Pancreas (tissue), 10 donors: ENCODE data around the gene EI24. TPM values are rescaled to one million over a fixed set of nuclear protein-coding genes. Genes with fewer than 3 reads are reported as not detected.

ENCODE experiments used
- ATAC-seq, 4 donors: fragments of 200-7000 bp; cut with Tn5 transposase; one replicate each; pipeline versions ENCODE4 v1.8.0 to v1.9.1; 2020; ENCODE audit warnings: mild to moderate bottlenecking in 4 of 4, moderate library complexity in 4 of 4
- DNase-seq, 6 donors: peaks; one replicate each; pipeline ENCODE4 v3.0.0-alpha.2; 2020
- FAIRE-seq: peaks from 2 replicates; lab custom pipeline; 2012; peaks lifted over from hg19 to GRCh38; lab: Jason Lieb, UNC
- H3K27ac ChIP-seq, 4 donors: fragments of 200-600 bp; sonication (generic); 1 replicate in 3 of 4; 2 replicates in 1 of 4; pipeline versions ENCODE4 v1.5.0 to v1.8.0; 2020
- H3K27me3 ChIP-seq, 4 donors: fragments of 200-600 bp; one replicate each; pipeline ENCODE4 v1.8.0; 2021
- H3K36me3 ChIP-seq, 3 donors: fragments of 200-600 bp; sonication (generic) in 1 of 3; one replicate each; pipeline versions ENCODE4 v1.5.0 to v1.8.0; 2020 to 2021
- H3K4me1 ChIP-seq, 3 donors: fragments of 200-600 bp; one replicate each; pipeline ENCODE4 v1.8.0; 2021
- H3K4me3 ChIP-seq, 4 donors: fragments of 200-600 bp; sonication (generic) in 2 of 4; one replicate each; pipeline versions ENCODE4 v1.5.0 to v1.8.0; 2020 to 2021
- H3K9me3 ChIP-seq, 4 donors: fragments of 200-600 bp; one replicate each; pipeline ENCODE4 v1.8.0; 2021
- WGBS, 2 donors: extraction: QIAGEN DNeasy Blood & Tissue Kit; methylation state at CpG; one replicate each; pipeline ENCODE4 v1.1.7; 2013; 5-methylcytosine and 5-hydroxymethylcytosine counted together
- intact Hi-C, 3 donors: fragments of 100-400 bp; cut with DNase I; formaldehyde crosslinking; loops; one replicate each; pipeline versions ENCODE4 v1.11.1 to v1.14.2; 2022
- polyA plus RNA-seq, 2 donors: library from polyadenylated mRNA; stranded (reverse); fragments of 200-250 nt; gene quantifications; one replicate each; pipeline ENCODE4 v1.2.3, GENCODE V29; 2013
- total RNA-seq, 6 donors: library from RNA; stranded (reverse); fragmentation: NEBNext Ultra II Directional in 4 of 6; extraction: Animal tissue kit (Norgen Biotek cat#: 25700) in 4 of 6; gene quantifications; one replicate each; pipeline versions ENCODE4 v1.2.1 to v1.2.4, GENCODE V29; 2021 to 2023
- TF ChIP-seq, protein P1 (sequence below), 4 donors: fragments of 200-600 bp; sonication (generic) in 3 of 4; IDR thresholded peaks; one replicate each; pipeline versions ENCODE4 v1.5.0 to v1.8.0; 2021; ENCODE audit warnings: antibody characterized with exemption in 4 of 4
- donor health status: healthy with polysubstance abuse.
- donor health status: DM: no; HTN: no; CAD: no; lungs with moderate emphysema.
- donor health status: DM: no; HTN: no; CAD: no.
- donor health status: control.
- donor health status: control.
- donor health status: Bipolar disorder and iron deficiency.
- donor health status: DM: yes; HTN: yes; CAD: no.
- donor health status: DM: no; HTN: no; CAD: no.
- donor health status: DM: no; HTN: no; CAD: no.
- donor health status: DM: yes; HTN: yes; CAD: no.

The EI24 gene
- total and polyA plus RNA-seq, 8 donors = 24.6 to 65.6 (median 47.9) TPM

DNA sequence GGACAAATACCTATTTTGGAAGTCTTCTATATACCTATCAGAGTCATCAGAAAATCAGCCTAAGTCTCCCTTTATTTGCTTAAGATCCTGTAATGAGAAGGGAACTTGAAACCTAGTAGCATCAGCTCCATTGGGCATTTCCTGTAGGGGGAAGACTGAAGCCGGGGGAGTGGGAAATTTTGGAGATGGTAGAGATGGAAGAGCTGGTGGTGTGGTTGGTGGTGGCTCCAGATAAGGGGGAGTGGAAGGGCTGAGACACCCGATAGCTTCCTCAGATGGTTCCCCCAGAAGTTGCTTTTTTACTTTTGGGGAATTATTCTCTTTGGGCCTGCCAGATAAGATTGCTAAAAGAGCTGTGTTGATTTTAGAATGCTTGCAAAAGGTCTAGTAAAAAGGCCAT lies 16.4 kb upstream of the EI24 start:
- intact Hi-C loops = no loop called here
- no peaks in the 10 kb centered on the region for H3K27me3 ChIP-seq
- H3K9me3 ChIP-seq = peaks cover 0 to 3% (median 0%) of the 10 kb centered on the region in 4 donors
- TF ChIP-seq, protein P1, sequence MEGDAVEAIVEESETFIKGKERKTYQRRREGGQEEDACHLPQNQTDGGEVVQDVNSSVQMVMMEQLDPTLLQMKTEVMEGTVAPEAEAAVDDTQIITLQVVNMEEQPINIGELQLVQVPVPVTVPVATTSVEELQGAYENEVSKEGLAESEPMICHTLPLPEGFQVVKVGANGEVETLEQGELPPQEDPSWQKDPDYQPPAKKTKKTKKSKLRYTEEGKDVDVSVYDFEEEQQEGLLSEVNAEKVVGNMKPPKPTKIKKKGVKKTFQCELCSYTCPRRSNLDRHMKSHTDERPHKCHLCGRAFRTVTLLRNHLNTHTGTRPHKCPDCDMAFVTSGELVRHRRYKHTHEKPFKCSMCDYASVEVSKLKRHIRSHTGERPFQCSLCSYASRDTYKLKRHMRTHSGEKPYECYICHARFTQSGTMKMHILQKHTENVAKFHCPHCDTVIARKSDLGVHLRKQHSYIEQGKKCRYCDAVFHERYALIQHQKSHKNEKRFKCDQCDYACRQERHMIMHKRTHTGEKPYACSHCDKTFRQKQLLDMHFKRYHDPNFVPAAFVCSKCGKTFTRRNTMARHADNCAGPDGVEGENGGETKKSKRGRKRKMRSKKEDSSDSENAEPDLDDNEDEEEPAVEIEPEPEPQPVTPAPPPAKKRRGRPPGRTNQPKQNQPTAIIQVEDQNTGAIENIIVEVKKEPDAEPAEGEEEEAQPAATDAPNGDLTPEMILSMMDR (IDR thresholded peaks at IDR 0.05) = no peak
- no peak for ATAC-seq
- H3K4me3 ChIP-seq = no peak overlapping the region
- no peak overlapping the region for H3K27ac ChIP-seq
- no peaks in the 10 kb centered on the region for H3K4me1 ChIP-seq
- FAIRE-seq = no peak
- no peak for DNase-seq
- H3K36me3 ChIP-seq = no peaks in the 10 kb centered on the region
- 87 to 89% methylated on average over 2 of the region's 2 CpGs for WGBS, 2 donors

DNA sequence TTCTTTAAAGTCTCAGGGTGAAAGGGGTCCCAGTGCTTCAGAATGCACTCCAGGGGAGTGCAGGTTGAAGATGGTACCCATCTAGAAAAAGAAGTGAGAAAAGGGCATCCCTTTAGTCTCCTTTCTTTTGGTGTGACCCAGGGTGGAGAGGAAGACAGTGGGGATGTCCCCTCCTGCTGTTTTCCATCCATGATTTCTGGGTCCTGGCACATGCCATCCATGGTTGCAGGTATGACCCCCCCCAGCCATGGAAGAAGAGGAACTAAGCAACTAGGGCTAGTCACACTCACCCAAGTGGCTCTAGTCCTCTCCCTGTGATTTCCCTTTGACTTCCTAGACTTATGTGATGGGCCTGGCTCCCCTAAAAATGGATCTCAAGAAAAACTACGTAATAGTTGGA lies 15.9 kb upstream of the EI24 start:
- Histone ChIP-seq H3K36me3 (no peaks in the 10 kb centered on the region), H3K4me3 (no peak overlapping the region), H3K27ac (no peak overlapping the region), H3K9me3 (peaks cover 0 to 3% (median 0%) of the 10 kb centered on the region in 4 donors), H3K4me1 (no peaks in the 10 kb centered on the region), H3K27me3 (no peaks in the 10 kb centered on the region)
- ATAC-seq (no peak), DNase-seq (no peak), FAIRE-seq (no peak)
- intact Hi-C loops = no loop called here
- 79 to 97% methylated on average over 1 of the region's 1 CpG for WGBS, 2 donors
- TF ChIP-seq, protein P1 (IDR thresholded peaks at IDR 0.05) = no peak

DNA sequence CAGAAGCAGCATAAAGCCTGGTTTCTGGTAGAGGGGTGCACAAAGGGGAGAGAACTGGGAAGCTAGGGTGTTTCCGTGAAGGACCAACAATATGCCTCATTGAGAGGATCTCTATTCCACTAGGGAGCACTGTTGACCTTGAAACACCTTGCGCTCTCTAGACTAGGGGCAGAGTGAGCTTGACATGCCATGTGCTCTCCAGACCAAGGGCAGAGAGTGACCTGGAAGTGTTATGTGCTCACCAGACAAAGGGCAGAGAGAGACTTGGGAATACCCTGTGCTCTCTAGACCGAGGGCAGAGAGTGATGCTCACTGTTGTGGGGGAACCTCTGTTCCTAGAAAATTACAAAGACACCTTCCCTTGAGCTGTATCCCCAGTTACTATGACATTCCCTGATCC lies 15.2 kb upstream of the EI24 start:
- DNase-seq (no peak), FAIRE-seq (no peak)
- no peak overlapping the region for H3K27ac ChIP-seq

DNA sequence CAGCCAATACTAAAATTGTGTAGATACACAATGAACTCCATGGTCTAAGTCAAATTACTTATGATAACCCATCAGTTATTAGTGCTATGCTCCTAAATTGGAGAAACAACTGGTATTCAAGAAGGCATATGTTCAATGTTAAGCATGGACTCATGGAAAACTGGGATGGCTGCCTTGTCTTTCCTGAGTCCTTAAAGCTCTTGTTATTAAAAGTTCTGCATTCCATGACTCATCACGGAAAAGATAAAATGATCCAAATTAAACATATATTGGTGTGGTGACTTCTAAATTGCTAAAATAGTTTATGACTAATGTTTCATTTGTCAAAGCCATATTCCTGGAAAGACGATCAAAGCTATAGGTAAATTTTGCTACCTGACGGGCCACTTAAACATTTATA lies 9.4 kb upstream of the EI24 start:
- H3K36me3 ChIP-seq = no peaks in the 10 kb centered on the region
- H3K4me1 ChIP-seq = no peaks in the 10 kb centered on the region
- no peak for ATAC-seq
- 65 to 82% methylated on average over 3 of the region's 3 CpGs for WGBS, 2 donors
- H3K9me3 ChIP-seq = no peaks in the 10 kb centered on the region
- DNase-seq = no peak
- FAIRE-seq = no peak
- no peaks in the 10 kb centered on the region for H3K27me3 ChIP-seq
- H3K27ac ChIP-seq = no peak overlapping the region
- TF ChIP-seq, protein P1 (IDR thresholded peaks at IDR 0.05) = no peak
- no peak overlapping the region for H3K4me3 ChIP-seq
- intact Hi-C loops = no loop called here

More for the DNA sequence above, 15.2 kb upstream of the EI24 start:
- TF ChIP-seq, protein P1 (IDR thresholded peaks at IDR 0.05) = no peak
- ATAC-seq = no peak
- Histone ChIP-seq H3K36me3 (no peaks in the 10 kb centered on the region), H3K4me1 (no peaks in the 10 kb centered on the region), H3K9me3 (peaks cover 0 to 3% (median 0%) of the 10 kb centered on the region in 4 donors), H3K27me3 (no peaks in the 10 kb centered on the region), H3K4me3 (no peak overlapping the region)
- intact Hi-C loops = no loop called here
- 82 to 87% methylated on average over 3 of the region's 3 CpGs for WGBS, 2 donors

DNA sequence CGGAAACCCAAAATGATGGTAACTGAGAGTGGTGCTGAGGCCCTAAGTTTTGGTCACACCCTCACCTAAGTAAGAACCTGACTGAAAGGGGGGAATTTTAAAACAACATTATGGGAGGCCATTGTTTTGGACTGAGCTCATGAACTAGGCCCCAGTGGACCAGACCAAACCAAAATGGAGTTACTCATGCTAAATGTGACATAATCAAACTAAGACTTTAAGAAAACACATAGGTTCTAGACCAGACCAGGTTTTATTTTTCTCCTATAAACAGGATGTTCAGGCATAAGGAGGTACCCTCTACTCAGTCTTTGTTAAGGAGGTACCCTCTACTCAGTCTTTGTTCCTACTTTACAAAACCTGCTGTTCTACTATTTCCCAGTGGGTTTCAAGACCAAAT lies 7.4 kb upstream of the EI24 start:
- TF ChIP-seq, protein P1 (IDR thresholded peaks at IDR 0.05) = no peak
- H3K36me3 ChIP-seq = no peaks in the 10 kb centered on the region
- H3K9me3 ChIP-seq = no peaks in the 10 kb centered on the region
- H3K4me3 ChIP-seq = no peak overlapping the region
- intact Hi-C loops = no loop called here
- H3K27me3 ChIP-seq = no peaks in the 10 kb centered on the region
- FAIRE-seq = no peak
- DNase-seq = no peak
- H3K27ac ChIP-seq = no peak overlapping the region
- H3K4me1 ChIP-seq = no peaks in the 10 kb centered on the region
- ATAC-seq = no peak
- 90 to 94% methylated on average over 1 of the region's 1 CpG for WGBS, 2 donors
